ENCODE data around the gene MAPKAP1. TPM values are rescaled to one million over a fixed set of nuclear protein-coding genes. Genes with fewer than 3 reads are reported as not detected.
A peak's percentile ranks its signal among the peaks of the same experiment; 100 is the strongest.

Gene MAPKAP1
- total and polyA plus RNA-seq, 2 experiments from 2014 or later = 66.7 to 85.6 TPM

DNA sequence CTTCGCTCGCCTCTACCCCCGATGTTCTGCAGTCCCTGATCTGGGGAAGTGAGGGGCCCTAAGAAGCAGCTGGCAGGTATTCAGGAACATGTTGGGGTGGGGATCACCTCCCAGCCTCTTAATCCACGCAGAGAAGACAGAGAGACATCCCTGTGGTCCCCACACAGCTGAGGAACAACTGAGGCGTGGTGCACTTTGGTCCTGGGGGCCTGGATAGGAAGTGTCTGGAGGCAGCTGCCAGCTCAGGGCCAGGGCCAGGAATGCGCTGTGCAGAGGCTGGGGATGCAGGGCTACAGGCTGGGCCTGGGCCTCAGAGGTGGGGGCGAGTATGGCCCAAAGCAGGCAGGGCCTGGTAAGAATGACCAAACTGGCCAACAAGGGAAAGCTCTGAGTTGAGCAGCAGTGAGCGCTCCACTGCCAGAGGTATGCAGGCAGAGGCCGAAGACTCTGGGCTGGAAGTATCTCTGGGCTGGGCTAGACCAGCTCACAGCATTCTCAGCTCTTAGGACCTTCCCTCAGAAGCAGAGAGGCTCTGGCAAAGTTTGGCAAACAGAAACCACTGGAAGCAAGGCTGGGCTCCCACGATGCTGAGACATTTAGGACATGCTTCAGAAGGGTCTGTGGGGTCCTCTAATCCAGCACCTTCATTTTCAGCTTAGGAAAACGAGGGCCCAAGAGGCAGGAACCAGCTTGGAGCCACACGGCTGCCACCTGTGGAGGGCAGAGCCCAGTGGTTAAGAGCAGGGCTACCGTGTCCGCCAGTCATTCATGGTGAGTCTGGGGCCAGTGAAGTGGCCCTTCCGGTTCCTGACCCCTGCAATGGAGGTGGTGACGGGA lies 271.0 kb downstream of the MAPKAP1 start:
- no peaks in the 10 kb centered on the region for H3K27me3 ChIP-seq
- DNase-seq (ENCODE audit: low read depth in 1 of 2, low spot score in 1 of 2) = no peak
- TF ChIP-seq, protein P1, sequence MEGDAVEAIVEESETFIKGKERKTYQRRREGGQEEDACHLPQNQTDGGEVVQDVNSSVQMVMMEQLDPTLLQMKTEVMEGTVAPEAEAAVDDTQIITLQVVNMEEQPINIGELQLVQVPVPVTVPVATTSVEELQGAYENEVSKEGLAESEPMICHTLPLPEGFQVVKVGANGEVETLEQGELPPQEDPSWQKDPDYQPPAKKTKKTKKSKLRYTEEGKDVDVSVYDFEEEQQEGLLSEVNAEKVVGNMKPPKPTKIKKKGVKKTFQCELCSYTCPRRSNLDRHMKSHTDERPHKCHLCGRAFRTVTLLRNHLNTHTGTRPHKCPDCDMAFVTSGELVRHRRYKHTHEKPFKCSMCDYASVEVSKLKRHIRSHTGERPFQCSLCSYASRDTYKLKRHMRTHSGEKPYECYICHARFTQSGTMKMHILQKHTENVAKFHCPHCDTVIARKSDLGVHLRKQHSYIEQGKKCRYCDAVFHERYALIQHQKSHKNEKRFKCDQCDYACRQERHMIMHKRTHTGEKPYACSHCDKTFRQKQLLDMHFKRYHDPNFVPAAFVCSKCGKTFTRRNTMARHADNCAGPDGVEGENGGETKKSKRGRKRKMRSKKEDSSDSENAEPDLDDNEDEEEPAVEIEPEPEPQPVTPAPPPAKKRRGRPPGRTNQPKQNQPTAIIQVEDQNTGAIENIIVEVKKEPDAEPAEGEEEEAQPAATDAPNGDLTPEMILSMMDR (IDR thresholded peaks at IDR 0.05; ENCODE audit: low read depth, low read length) = no peak
- H3K36me3 ChIP-seq = no peaks in the 10 kb centered on the region
- peaks cover 39% of the 10 kb centered on the region for H3K4me1 ChIP-seq (ENCODE audit: low read depth)
- no peaks in the 10 kb centered on the region for H3K9me3 ChIP-seq (ENCODE audit: low read depth)
- peak overlapping the region; percentile 76 for H3K27ac ChIP-seq
- H3K4me3 ChIP-seq = no peak overlapping the region

DNA sequence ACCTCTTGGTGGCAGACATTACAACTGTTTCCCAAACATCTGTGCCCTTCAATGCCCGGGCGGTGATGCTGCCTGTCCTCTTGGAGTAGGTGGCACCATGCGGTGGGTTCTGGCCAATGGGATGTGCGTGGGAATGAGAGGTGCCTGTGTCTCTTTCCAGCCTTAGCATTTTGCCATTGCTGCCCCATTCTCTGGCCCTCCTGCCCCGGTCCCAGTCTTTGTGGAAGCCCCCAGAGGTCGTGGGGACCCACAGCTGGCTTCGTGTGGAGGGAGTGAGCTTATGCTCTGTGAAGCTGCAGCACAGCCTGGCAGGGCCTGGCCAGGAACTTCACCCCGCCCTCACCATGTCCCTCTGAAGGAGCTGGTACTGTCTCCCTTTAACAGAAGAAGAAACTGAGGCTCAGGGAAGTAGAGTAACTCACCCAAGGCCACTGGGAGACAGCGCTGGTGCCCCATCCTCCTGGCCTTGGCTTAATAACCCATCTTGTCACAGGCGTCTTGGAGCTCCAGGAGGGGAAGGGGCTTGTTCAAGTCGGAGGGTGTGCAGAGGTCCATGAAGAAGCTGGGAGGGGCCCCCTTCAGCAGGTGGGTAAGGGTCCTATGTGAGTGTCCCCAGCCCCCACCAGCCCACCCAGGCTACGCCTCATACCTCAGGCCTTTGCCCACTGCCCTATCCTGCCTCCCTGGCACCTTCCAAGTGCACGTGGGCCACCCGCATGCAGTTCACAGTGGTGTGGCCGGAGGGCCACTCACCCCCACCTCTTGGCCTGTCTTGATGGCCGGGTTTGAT lies 271.8 kb downstream of the MAPKAP1 start:
- Histone ChIP-seq H3K9me3 (ENCODE audit: low read depth) (no peaks in the 10 kb centered on the region), H3K4me1 (ENCODE audit: low read depth) (peaks cover 39% of the 10 kb centered on the region), H3K4me3 (no peak overlapping the region), H3K36me3 (no peaks in the 10 kb centered on the region), H3K27me3 (no peaks in the 10 kb centered on the region), H3K27ac (no peak overlapping the region)
- no peak for DNase-seq (ENCODE audit: low read depth in 1 of 2, low spot score in 1 of 2)
- TF ChIP-seq, protein P1 (IDR thresholded peaks at IDR 0.05; ENCODE audit: low read depth, low read length) = no peak

DNA sequence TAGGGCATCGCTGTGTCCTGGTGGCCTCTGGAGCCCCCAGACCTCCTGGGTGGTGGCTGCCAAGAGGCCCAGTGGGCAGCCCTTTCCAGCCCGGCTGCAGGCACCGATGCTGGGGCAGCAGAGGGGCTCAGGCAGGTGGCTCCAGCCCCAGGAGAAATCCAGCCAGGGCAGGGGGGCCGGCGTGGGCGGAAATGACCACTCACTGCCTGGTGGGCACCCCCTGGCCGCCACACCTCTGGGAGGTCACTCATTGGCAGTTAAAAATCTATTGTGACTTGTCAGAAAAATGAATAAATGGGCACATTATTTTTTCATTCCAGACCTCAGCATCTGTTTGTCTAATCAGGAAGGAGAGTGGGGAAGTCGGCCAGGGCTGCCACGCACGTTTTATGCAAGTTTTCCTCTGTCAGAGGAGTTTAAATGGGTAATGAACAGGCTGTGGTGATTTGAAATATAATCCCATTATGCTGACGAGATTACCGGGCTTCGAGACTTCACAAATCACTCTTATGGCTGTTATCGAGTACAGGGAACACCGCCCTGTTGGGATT lies 273.5 kb downstream of the MAPKAP1 start:
- no peaks in the 10 kb centered on the region for H3K9me3 ChIP-seq (ENCODE audit: low read depth)
- H3K4me3 ChIP-seq = no peak overlapping the region
- H3K27me3 ChIP-seq = no peaks in the 10 kb centered on the region
- no peak overlapping the region for H3K27ac ChIP-seq
- TF ChIP-seq, protein P1 (IDR thresholded peaks at IDR 0.05; ENCODE audit: low read depth, low read length) = no peak
- no peaks in the 10 kb centered on the region for H3K36me3 ChIP-seq
- peaks cover 39% of the 10 kb centered on the region for H3K4me1 ChIP-seq (ENCODE audit: low read depth)
- DNase-seq (ENCODE audit: low read depth in 1 of 2, low spot score in 1 of 2) = peak in 1 of 2 donors; percentile 22

DNA sequence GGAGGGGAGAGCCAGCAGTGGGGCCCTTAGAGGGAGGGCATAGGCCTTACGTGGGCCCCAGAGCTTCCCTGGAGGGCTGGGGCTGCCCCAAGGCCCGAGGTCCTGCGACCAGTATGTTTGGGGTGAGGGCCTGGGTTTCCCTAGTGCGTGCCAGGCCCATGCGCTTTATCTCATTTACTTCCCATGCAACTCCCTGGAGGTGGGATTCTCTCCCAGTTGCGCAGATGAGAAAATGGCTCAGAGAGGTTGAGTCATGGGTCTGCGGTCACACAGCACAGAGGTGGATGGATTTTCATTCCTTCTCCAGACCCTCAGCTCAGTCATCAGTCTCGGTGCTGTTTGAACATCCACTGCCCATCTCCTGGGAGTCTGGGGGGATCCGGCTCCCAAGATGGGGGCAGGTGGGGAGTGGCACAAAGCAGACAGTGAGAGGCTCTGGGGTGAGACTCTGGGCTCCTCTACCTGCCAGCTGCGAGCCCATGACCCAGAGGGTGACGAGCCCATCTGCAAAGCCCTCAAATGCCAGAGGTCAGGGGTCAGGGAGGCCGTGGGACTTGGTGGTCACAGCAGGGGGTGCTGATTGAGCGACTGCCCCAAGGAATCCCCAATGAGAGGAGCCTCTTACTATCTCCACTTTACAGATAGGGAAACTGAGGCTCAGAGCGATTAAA lies 274.2 kb downstream of the MAPKAP1 start:
- DNase-seq (ENCODE audit: low read depth in 1 of 2, low spot score in 1 of 2) = no peak
- Histone ChIP-seq H3K4me3 (no peak overlapping the region), H3K9me3 (ENCODE audit: low read depth) (no peaks in the 10 kb centered on the region), H3K36me3 (no peaks in the 10 kb centered on the region), H3K27ac (peak overlapping the region; percentile 14), H3K27me3 (no peaks in the 10 kb centered on the region), H3K4me1 (ENCODE audit: low read depth) (peaks cover 34% of the 10 kb centered on the region)
- TF ChIP-seq, protein P1 (IDR thresholded peaks at IDR 0.05; ENCODE audit: low read depth, low read length) = no peak

DNA sequence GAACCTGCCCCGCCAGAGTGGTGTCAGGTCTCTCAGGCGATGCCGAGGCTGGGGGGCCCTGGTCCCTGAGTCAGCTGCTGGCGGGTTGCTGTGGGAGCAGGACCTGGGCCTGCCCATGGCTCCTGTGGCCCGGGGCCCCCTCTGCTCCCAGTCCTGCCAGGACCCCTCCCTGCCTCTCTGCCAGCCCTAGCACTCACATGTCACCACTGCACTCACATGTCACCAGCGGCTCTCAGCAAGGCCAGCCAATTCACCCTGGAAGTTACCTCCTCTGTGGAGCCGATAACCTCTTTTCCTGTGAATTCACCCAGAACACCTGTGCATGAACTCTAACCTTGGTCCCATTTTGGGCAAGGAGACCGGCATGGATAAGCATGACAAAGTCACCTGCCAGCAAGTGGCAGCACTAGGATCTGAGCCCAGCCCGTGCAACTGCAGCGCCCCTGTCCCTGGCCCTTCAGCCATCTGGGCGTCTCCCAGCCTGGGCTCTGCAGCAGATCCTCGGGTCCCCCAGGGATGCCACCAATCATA lies 275.2 kb downstream of the MAPKAP1 start:
- Histone ChIP-seq H3K4me3 (no peak overlapping the region), H3K27ac (peak overlapping the region; percentile 14), H3K36me3 (no peaks in the 10 kb centered on the region), H3K27me3 (no peaks in the 10 kb centered on the region), H3K4me1 (ENCODE audit: low read depth) (peaks cover 23% of the 10 kb centered on the region), H3K9me3 (ENCODE audit: low read depth) (no peaks in the 10 kb centered on the region)
- TF ChIP-seq, protein P1 (IDR thresholded peaks at IDR 0.05; ENCODE audit: low read depth, low read length) = no peak
- peak in 1 of 2 donors; percentile 45 for DNase-seq (ENCODE audit: low read depth in 1 of 2, low spot score in 1 of 2)

All from cardiac muscle cell (in vitro differentiated cells and primary cell).